ENCODE measurements around the gene DGCR8. TPM values are rescaled to one million over a fixed set of nuclear protein-coding genes. Genes with fewer than 3 reads are reported as not detected.

DGCR8 gene
- total RNA-seq, 1 donor from 2014 or later, result 32.5 TPM

DNA sequence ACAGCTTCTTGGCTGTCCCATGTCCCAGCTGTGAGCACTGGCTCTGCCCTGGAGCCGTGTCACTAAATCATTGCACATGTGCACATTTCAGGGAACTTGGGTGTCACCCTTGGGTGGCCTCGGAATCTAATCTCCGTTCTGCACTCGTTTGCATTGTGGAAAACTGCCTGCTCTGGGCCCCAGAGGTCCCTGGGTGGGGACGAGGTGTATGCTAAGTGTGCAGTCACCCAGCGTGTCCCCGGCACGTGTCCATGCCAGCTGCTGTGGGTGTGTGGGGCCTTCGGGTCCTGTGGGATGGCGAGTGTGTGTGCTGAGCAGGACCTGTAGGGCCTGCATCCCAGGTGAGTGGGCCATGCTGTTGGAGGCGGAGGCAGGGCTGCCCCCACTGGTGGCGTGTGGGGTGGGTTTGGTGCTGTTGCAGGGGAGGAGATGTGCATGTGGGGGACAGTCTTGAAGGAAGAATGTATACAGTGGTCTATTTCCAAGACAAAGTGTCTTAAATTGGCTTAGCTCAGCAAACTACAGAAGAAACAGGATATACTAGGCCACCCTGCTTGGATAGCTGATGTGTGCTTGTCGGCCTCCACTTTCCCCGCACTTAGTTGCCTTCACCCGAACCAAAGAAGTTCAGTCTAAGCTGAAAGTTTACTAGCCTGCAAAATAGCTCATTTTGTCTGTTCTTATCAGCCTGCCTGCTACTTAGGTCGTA is 44.5 kb upstream of the DGCR8 start:
- no peaks in the 10 kb centered on the region for H3K9me3 Mint-ChIP-seq (ENCODE audit: low read depth)
- TF ChIP-seq, protein P1, sequence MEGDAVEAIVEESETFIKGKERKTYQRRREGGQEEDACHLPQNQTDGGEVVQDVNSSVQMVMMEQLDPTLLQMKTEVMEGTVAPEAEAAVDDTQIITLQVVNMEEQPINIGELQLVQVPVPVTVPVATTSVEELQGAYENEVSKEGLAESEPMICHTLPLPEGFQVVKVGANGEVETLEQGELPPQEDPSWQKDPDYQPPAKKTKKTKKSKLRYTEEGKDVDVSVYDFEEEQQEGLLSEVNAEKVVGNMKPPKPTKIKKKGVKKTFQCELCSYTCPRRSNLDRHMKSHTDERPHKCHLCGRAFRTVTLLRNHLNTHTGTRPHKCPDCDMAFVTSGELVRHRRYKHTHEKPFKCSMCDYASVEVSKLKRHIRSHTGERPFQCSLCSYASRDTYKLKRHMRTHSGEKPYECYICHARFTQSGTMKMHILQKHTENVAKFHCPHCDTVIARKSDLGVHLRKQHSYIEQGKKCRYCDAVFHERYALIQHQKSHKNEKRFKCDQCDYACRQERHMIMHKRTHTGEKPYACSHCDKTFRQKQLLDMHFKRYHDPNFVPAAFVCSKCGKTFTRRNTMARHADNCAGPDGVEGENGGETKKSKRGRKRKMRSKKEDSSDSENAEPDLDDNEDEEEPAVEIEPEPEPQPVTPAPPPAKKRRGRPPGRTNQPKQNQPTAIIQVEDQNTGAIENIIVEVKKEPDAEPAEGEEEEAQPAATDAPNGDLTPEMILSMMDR (IDR thresholded peaks at IDR 0.05), result no peak
- no peaks in the 10 kb centered on the region for H3K4me1 Mint-ChIP-seq (ENCODE audit: low read depth)
- H3K27me3 Mint-ChIP-seq (ENCODE audit: low read depth), result no peaks in the 10 kb centered on the region
- no peak overlapping the region for H3K27ac Mint-ChIP-seq (ENCODE audit: unreplicated experiment)
- peaks cover 12% of the 10 kb centered on the region for H3K36me3 Mint-ChIP-seq (ENCODE audit: low read depth)
- H3K4me3 Mint-ChIP-seq (ENCODE audit: unreplicated experiment), result no peak overlapping the region
- no peak for DNase-seq (ENCODE audit: low spot score)

DNA sequence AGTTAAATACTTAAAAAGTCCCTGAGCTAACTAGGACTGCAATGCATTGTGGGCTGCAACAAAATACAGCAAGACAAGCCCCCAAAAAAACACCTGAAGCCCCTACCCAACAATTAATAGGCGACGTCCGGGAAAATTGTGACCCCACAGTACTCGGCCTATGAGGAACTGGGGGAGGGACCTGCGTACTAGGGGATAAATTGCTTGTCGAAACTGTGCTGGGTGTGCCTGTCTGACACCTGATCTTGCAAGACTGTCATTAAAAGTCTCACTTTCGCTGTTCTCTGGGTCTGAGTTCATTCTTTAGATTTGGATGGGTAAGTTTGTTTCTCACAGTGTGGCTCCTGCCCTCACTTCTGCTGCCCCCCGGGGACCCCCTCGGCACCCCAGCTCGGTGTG is 44.0 kb upstream of the DGCR8 start:
- Mint-ChIP-seq H3K27ac (ENCODE audit: unreplicated experiment) (no peak overlapping the region), H3K4me1 (ENCODE audit: low read depth) (no peaks in the 10 kb centered on the region), H3K9me3 (ENCODE audit: low read depth) (no peaks in the 10 kb centered on the region), H3K4me3 (ENCODE audit: unreplicated experiment) (no peak overlapping the region), H3K36me3 (ENCODE audit: low read depth) (peaks cover 12% of the 10 kb centered on the region), H3K27me3 (ENCODE audit: low read depth) (no peaks in the 10 kb centered on the region)
- TF ChIP-seq, protein P1 (IDR thresholded peaks at IDR 0.05), result no peak
- DNase-seq (ENCODE audit: low spot score), result no peak

DNA sequence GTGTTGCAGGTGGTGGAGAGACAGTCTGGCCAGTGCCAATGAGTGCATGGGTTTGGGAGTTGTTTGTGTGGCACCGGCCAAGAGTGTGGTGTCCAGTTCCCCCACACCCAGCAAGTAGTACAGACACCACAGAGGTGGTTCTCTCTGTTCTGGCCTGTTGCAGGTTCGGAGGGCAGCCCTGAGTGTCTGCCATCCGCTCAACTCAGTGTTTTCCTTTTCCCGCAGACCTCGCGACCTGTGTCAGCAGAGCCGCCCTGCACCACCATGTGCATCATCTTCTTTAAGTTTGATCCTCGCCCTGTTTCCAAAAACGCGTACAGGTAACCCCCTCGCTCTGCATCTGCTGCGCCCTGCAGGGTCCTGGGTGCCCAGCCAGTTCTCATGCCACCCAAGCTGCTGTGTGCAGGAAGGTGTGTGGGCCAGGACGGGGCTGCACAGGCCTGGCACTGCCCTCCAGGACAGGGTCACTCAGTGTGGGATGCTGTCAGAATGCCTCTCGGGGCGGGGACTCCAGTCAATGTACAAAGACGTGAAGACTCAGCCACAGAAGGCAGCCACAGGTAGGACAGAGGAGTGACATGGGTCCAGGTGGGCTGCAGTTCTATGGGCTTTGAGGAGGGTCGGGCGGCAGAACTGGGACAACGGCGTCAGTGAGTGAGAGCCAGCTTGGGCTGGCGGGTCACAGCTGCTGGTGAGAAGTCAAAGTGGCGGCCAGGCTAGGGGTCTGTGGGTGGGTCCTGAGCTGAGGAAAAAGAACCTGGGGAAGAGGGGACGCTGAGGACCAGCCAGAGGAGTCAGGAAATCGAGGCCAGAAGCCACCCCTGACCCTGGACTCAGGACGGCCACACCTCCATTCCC is 43.3 kb upstream of the DGCR8 start:
- Mint-ChIP-seq H3K27ac (ENCODE audit: unreplicated experiment) (no peak overlapping the region), H3K36me3 (ENCODE audit: low read depth) (peaks cover 12% of the 10 kb centered on the region), H3K4me1 (ENCODE audit: low read depth) (no peaks in the 10 kb centered on the region)

DNA sequence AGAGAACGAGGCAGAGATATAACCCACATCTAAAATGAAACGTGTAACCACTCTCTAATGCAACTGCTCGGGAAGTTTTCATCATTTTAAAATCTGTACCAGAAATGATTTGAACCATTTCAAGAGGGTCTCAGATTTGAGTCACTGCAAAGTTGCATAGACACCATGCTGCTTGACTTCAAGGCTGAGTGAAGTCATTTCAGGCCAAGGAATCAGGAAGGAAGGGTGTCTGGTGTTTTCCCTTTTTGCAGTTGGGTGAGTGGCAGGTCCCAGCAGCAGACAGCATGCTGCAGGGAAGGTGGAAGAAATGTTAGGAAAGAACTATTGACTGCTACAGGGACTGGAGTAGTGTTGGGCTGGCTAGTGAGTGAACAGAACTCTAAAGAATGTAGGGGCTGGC is 42.6 kb upstream of the DGCR8 start:
- Mint-ChIP-seq H3K4me1 (ENCODE audit: low read depth) (no peaks in the 10 kb centered on the region), H3K9me3 (ENCODE audit: low read depth) (no peaks in the 10 kb centered on the region), H3K27ac (ENCODE audit: unreplicated experiment) (no peak overlapping the region), H3K36me3 (ENCODE audit: low read depth) (peaks cover 12% of the 10 kb centered on the region), H3K4me3 (ENCODE audit: unreplicated experiment) (no peak overlapping the region), H3K27me3 (ENCODE audit: low read depth) (no peaks in the 10 kb centered on the region)
- TF ChIP-seq, protein P1 (IDR thresholded peaks at IDR 0.05), result no peak
- DNase-seq (ENCODE audit: low spot score), result no peak

More for the DNA sequence above, 43.3 kb upstream of the DGCR8 start:
- H3K27me3 Mint-ChIP-seq (ENCODE audit: low read depth), result no peaks in the 10 kb centered on the region
- TF ChIP-seq, protein P1 (IDR thresholded peaks at IDR 0.05), result no peak
- H3K9me3 Mint-ChIP-seq (ENCODE audit: low read depth), result no peaks in the 10 kb centered on the region
- no peak for DNase-seq (ENCODE audit: low spot score)
- no peak overlapping the region for H3K4me3 Mint-ChIP-seq (ENCODE audit: unreplicated experiment)

DNA sequence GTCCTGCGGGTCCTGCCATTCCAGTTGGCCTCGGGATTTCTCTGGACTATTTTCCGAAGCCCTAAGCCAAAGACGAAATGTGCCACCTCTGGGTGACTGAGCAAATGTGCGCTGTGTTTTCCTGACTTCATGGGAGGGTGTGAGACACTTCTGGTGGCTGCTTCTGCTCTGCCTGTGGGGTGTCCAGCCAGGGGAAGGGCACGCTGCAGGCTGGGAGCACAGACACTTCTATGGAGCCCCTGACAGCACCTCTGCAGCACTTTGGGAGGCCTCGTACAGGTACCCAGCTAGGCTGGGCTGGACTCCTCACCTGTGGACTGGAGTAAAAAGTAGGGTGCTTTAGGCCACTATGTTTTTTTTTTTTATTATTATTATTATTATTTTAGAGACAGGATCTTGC is 41.5 kb upstream of the DGCR8 start:
- no peak for DNase-seq (ENCODE audit: low spot score)
- Mint-ChIP-seq H3K4me1 (ENCODE audit: low read depth) (no peaks in the 10 kb centered on the region), H3K27ac (ENCODE audit: unreplicated experiment) (no peak overlapping the region), H3K4me3 (ENCODE audit: unreplicated experiment) (no peak overlapping the region), H3K9me3 (ENCODE audit: low read depth) (no peaks in the 10 kb centered on the region), H3K27me3 (ENCODE audit: low read depth) (no peaks in the 10 kb centered on the region), H3K36me3 (ENCODE audit: low read depth) (peaks cover 16% of the 10 kb centered on the region)
- TF ChIP-seq, protein P1 (IDR thresholded peaks at IDR 0.05), result no peak
